Upper lobe of right lung (tissue), 1 donor: ENCODE measurements around the gene IRF3. TPM values are rescaled to one million over a fixed set of nuclear protein-coding genes. Genes with fewer than 3 reads are reported as not detected.
A peak's percentile ranks its signal among the peaks of the same experiment; 100 is the strongest.

Source experiments
- ATAC-seq: fragments of 200-7000 bp; cut with Tn5 transposase; one replicate; pipeline ENCODE4 v1.9.1; 2020; ENCODE audit warnings: mild to moderate bottlenecking, moderate library complexity
- DNase-seq: peaks from one replicate; pipeline ENCODE4 v3.0.0-alpha.2; 2020
- H3K27ac ChIP-seq: fragments of 200-600 bp; one replicate; pipeline ENCODE4 v1.8.0; 2022
- H3K27me3 ChIP-seq: fragments of 200-600 bp; one replicate; pipeline ENCODE4 v1.8.0; 2022; ENCODE audit warnings: mild to moderate bottlenecking
- H3K36me3 ChIP-seq: fragments of 200-600 bp; one replicate; pipeline ENCODE4 v1.8.0; 2022
- H3K4me1 ChIP-seq: fragments of 200-600 bp; one replicate; pipeline ENCODE4 v1.8.0; 2022
- H3K4me3 ChIP-seq: fragments of 200-600 bp; one replicate; pipeline ENCODE4 v1.8.0; 2022; ENCODE audit warnings: mild to moderate bottlenecking
- H3K9me3 ChIP-seq: fragments of 200-600 bp; one replicate; pipeline ENCODE4 v1.8.0; 2022
- intact Hi-C: fragments of 100-400 bp; cut with DNase I; formaldehyde crosslinking; loops from one replicate; pipeline ENCODE4 v1.11.0; 2022
- total RNA-seq: library from RNA; stranded (reverse); fragmentation: NEBNext Ultra II Directional; extraction: Animal tissue kit (Norgen Biotek cat#: 25700); gene quantifications from one replicate; pipeline ENCODE4 v1.2.1, GENCODE V29; 2021
- TF ChIP-seq, protein P1 (sequence below): fragments of 200-600 bp; IDR thresholded peaks from one replicate; pipeline ENCODE4 v1.8.0; 2022; ENCODE audit warnings: antibody characterized with exemption
- donor health status: DM: no; HTN: yes; CAD: no; lungs with severe emphysema.

Gene IRF3
- total RNA-seq, 1 donor from 2014 or later, result 86.4 TPM

DNA sequence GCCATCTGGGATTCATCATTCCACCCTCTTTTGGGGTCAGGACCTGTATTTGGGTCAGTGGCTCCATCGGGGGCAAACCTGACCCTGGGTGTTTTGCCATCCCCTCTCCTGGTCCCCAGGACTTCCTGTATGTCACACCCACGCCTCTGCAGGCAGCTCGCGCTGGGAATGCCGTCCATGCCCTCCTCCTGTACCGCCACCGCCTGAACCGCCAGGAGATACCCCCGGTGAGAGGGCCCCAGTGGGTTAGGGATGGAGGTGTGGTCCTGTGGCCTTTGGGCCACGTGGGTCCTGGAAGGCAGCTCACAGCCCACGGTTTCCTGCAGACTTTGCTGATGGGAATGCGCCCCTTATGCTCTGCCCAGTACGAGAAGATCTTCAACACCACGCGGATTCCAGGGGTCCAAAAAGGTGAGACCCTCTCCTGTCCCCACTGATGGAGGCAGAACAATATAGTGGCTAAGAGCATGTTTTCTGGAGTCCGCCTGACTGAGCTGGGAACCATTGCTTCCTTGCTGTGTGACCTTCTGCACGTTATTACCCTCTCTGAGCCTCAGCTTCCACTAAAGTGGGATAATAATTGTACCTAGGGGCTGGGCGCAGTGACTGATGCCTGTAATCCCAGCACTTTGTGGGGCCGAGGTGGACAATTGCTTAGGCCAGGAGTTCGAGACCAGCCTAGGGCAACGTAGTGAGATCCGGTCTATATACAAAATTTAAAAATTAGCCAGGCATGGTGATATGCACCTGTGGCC, 39.4 kb upstream of the IRF3 start:
- Histone ChIP-seq H3K4me1 (no peaks in the 10 kb centered on the region), H3K4me3 (no peak overlapping the region), H3K27ac (no peak overlapping the region), H3K27me3 (no peaks in the 10 kb centered on the region), H3K36me3 (no peaks in the 10 kb centered on the region), H3K9me3 (no peaks in the 10 kb centered on the region)
- DNase-seq (no peak), ATAC-seq (peak; percentile 10)
- TF ChIP-seq, protein P1, sequence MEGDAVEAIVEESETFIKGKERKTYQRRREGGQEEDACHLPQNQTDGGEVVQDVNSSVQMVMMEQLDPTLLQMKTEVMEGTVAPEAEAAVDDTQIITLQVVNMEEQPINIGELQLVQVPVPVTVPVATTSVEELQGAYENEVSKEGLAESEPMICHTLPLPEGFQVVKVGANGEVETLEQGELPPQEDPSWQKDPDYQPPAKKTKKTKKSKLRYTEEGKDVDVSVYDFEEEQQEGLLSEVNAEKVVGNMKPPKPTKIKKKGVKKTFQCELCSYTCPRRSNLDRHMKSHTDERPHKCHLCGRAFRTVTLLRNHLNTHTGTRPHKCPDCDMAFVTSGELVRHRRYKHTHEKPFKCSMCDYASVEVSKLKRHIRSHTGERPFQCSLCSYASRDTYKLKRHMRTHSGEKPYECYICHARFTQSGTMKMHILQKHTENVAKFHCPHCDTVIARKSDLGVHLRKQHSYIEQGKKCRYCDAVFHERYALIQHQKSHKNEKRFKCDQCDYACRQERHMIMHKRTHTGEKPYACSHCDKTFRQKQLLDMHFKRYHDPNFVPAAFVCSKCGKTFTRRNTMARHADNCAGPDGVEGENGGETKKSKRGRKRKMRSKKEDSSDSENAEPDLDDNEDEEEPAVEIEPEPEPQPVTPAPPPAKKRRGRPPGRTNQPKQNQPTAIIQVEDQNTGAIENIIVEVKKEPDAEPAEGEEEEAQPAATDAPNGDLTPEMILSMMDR, result no peak
- intact Hi-C loops, result no loop called here

DNA sequence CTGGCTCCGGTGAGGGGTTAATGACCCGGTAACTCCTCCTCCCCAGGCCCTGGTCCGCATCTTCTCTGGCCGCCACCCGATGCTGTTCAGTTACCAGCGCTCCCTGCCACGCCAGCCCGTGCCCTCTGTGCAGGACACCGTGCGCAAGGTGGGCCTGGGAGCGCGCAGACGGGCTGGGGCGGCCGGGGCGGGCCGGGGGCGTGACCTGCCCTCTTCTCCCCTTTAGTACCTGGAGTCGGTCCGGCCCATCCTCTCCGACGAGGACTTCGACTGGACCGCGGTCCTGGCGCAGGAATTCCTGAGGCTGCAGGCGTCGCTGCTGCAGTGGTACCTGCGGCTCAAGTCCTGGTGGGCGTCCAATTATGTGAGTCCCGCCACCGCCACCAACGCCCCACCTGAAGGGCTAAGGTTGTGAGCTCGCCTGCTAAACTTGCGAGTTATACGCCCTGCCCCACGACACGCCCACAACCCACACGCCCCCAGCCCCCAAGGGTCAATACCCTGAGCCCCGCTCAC, 35.7 kb upstream of the IRF3 start:
- ATAC-seq (peak; percentile 28), DNase-seq (no peak)
- no peaks in the 10 kb centered on the region for H3K4me1 ChIP-seq
- H3K9me3 ChIP-seq, result no peaks in the 10 kb centered on the region
- H3K27ac ChIP-seq, result no peak overlapping the region
- TF ChIP-seq, protein P1, result no peak
- H3K27me3 ChIP-seq, result no peaks in the 10 kb centered on the region
- intact Hi-C loops, result no loop called here
- no peak overlapping the region for H3K4me3 ChIP-seq
- no peaks in the 10 kb centered on the region for H3K36me3 ChIP-seq

DNA sequence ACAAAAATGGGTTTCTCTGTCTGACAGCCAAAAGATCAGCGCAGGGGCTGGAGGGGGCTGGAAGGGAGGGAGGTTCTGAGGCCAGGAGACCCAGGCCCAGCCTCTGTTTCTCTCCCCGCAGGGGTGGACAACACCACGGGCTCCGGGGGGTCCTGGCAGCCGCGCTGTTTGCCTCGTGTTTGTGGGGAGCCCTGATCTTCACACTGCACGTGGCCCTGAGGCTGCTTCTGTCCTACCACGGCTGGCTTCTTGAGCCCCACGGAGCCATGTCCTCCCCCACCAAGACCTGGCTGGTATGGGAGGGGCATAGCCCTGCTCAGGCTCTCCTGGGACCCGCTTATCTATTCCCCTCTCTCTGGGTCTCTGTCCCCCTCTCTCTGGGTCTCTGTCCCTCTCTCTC, 34.9 kb upstream of the IRF3 start:
- intact Hi-C loops, result no loop called here
- ATAC-seq (peak; percentile 30), DNase-seq (no peak)
- Histone ChIP-seq H3K27me3 (no peaks in the 10 kb centered on the region), H3K27ac (no peak overlapping the region), H3K36me3 (no peaks in the 10 kb centered on the region), H3K4me1 (no peaks in the 10 kb centered on the region), H3K9me3 (no peaks in the 10 kb centered on the region), H3K4me3 (no peak overlapping the region)
- TF ChIP-seq, protein P1, result no peak

DNA sequence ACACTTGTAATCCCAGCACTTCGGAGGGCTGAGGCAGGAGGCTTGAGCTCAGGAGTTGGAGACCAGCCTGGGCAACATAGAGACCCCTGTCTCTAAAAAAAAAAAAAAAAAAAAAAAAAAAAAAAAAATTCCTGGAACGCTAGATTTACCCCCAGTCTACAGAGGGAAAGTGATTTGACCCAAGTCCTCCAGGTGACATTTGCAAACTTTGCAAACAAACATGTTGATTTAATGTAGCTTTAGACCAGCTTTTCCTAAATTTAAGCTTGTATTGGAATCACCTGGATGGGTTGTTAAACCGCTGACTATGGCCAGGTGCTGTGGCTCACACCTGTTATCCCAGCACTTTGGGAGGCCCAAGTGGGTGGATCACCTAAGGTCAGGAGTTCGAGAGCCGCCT, 33.7 kb upstream of the IRF3 start:
- no peaks in the 10 kb centered on the region for H3K4me1 ChIP-seq
- no peaks in the 10 kb centered on the region for H3K36me3 ChIP-seq
- H3K27ac ChIP-seq, result no peak overlapping the region
- ATAC-seq (no peak), DNase-seq (no peak)
- no peak overlapping the region for H3K4me3 ChIP-seq
- H3K9me3 ChIP-seq, result no peaks in the 10 kb centered on the region
- intact Hi-C loops, result no loop called here
- H3K27me3 ChIP-seq, result no peaks in the 10 kb centered on the region
- TF ChIP-seq, protein P1, result no peak

DNA sequence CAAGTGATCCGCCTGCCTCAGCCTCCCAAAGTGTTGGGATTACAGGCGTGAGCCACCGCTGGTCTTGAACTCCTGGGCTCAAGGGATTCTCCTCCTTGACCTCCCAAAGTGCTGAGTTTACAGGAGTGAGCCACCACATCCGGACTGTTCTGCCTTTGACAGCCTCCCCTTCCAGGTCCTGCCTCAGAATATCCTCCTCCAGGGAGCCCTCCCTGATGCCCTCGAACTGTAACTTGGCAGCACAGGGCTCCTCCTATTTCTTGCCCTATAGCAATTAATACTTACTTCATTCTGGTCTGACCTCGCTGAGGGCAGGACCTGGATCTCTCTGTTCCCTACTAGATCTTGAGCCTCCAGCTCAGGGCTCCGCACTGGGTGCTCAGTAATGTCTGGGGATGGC, 31.2 kb upstream of the IRF3 start:
- Histone ChIP-seq H3K4me1 (no peaks in the 10 kb centered on the region), H3K9me3 (no peaks in the 10 kb centered on the region), H3K27ac (no peak overlapping the region), H3K36me3 (no peaks in the 10 kb centered on the region), H3K4me3 (no peak overlapping the region), H3K27me3 (no peaks in the 10 kb centered on the region)
- TF ChIP-seq, protein P1, result no peak
- intact Hi-C loops, result no loop called here
- ATAC-seq (no peak), DNase-seq (no peak)
